IPS-18c (cell line): ENCODE results near the gene PARD3B.

ENCODE experiments used
- H3K4me3 ChIP-seq: 2 replicates; pipeline ENCODE4 v1.7.0; 2013; ENCODE audit warnings: low read depth, mild to moderate bottlenecking, low read length, moderate library complexity; ENCODE audit not compliant: insufficient read depth
- H3K9me3 ChIP-seq: one replicate; pipeline ENCODE4 v1.6.1; 2013; ENCODE audit warnings: mild to moderate bottlenecking, low read length, moderate library complexity; ENCODE audit not compliant: control insufficient read depth, insufficient read depth

The PARD3B gene

DNA sequence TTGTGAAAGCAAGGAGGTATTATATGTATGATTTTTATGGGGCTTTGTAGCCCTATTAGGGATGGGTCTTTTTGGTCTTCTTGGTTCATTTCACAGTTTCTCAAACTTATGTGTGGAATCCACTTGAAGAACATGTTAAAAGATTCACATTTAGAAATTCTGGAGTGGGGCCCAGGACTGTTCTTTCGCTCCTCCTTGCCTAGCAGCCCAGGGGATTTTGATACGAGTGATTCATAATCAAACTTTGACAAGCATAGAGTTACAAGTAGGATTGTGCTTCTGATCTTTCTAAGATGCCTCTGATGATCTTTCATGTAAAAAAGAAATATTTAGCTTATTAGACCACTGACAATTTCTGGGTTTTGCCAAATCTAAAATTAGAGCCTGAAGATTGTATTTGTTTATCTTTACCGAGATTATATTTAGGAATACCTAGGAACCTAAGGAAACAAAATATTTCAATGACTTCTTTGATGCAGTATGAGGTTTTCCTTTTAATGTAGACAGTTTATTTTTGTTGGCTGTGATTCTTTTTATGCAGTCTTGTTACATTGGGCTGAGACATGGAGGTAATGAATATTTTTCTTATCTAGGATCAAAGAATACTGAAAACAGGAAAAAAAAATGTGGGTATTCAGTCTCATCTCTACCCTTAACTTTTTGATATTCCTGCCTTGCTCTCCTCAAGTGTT lies 324.0 kb downstream of the PARD3B start:
- Histone ChIP-seq H3K4me3 (no peak overlapping the region), H3K9me3 (no peaks in the 10 kb centered on the region)

DNA sequence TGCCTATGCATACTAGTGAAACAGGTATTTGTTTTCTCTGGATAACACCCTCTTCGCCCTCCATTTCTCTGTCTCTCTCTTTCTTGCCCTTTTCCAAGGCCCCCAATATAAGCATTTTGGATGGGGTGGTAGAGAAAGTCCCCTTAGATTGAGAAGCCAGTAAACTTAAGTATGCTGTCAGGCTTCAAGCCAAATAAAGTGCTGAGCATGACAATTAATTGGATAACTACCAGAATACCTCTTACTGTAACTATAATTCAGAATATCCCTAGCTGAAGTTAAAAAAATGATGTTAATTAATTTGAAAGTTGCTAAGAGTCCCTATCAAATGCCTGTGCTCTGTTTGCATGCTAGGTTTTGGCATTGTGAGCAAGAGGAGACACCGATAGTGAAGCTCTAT lies 324.8 kb downstream of the PARD3B start:
- Histone ChIP-seq H3K9me3 (no peaks in the 10 kb centered on the region), H3K4me3 (no peak overlapping the region)

- H3K9me3 ChIP-seq, result no peaks in the 10 kb centered on the region
- no peak overlapping the region for H3K4me3 ChIP-seq
Observed at GRCh38 chr2:204871231-204871953, 326.1 kb downstream of the PARD3B start.

DNA sequence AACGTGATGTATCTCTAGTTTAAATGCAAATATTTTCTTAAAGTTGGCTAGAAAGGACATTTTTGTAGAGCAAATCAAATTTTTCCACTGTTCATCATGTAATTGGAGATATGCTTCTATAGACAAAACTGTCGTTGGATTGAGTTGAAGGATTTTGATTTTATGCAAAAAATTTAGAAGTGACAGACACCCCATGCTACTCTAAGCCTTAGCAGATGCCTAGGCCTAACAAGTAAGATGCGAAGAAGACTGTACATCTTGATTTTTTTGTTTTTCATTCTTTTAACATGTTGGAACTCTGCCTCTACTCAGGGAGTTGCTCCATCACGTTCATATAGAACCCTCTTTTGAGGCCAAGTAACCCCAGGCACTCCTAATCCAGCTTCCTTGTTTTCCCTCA lies 331.0 kb downstream of the PARD3B start:
- no peaks in the 10 kb centered on the region for H3K9me3 ChIP-seq
- no peak overlapping the region for H3K4me3 ChIP-seq

DNA sequence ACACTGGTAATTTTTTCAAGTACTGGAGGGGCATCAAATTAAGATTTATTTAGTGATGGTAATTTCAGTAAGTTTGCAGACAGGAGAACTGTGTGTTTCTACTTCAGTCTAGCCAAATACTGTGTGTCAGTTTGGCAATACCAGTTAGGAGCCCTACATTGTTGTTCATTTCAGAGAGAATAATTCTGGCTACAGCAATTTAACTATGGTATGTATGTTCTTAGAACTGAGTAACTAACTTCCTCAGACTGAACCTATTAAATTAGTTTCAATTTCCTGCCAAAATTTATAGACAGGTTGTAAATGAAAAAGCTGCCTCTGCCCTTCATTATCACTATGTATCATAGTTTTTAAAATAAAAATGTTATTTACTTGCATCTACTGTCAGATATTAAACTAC lies 332.4 kb downstream of the PARD3B start:
- Histone ChIP-seq H3K4me3 (no peak overlapping the region), H3K9me3 (no peaks in the 10 kb centered on the region)

DNA sequence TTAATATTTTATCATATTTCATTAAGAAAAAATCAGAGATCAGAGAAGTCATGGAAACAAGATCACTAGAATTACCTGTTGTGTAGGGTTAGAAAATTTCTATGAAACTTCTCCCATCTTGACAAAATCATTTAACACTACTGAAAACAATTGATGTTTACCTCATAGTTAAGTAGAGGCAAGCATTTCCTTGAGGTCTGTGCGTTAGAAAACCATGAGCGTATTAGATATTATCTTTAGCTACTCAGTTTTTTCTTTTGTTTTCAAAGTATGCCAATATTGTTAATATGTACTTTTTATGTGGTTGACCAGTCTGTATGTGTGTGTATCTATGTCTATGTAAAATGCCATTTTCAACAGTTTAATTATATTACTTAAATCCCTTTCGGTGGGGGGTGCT lies 335.7 kb downstream of the PARD3B start:
- H3K4me3 ChIP-seq, result no peak overlapping the region
- no peaks in the 10 kb centered on the region for H3K9me3 ChIP-seq

- no peaks in the 10 kb centered on the region for H3K9me3 ChIP-seq
- H3K4me3 ChIP-seq, result no peak overlapping the region
Observed at GRCh38 chr2:204881655-204882054, 336.4 kb downstream of the PARD3B start.

DNA sequence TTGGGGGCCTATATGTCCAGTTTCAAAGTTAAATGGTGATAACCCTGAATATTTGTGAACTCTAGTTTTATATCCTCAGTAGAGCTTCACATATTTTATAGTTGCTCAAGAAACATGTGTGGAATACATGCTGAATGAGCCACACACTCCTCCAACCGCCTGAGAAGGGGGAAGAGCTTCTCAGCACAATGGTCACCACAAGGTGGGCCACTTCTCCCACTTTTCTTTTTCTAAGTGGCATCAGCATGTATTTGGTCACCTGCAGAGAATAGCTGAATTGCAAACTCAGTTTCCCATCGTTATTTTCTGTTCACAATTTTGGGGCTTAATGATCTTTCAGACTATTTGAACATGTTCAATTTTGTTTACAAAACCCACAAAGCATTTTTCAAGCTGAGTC lies 340.5 kb downstream of the PARD3B start:
- Histone ChIP-seq H3K4me3 (no peak overlapping the region), H3K9me3 (no peaks in the 10 kb centered on the region)

- H3K4me3 ChIP-seq, result no peak overlapping the region
- no peaks in the 10 kb centered on the region for H3K9me3 ChIP-seq
Observed at GRCh38 chr2:204886713-204887112, 341.4 kb downstream of the PARD3B start.

- no peak overlapping the region for H3K4me3 ChIP-seq
Observed at GRCh38 chr2:204888222-204888621, 342.9 kb downstream of the PARD3B start.

GRCh38 chr2:204890680-204891079 lies 345.4 kb downstream of the PARD3B start:
- H3K4me3 ChIP-seq, result no peak overlapping the region
- H3K9me3 ChIP-seq, result no peaks in the 10 kb centered on the region

More at GRCh38 chr2:204888222-204888621, 342.9 kb downstream of the PARD3B start:
- H3K9me3 ChIP-seq, result no peaks in the 10 kb centered on the region

DNA sequence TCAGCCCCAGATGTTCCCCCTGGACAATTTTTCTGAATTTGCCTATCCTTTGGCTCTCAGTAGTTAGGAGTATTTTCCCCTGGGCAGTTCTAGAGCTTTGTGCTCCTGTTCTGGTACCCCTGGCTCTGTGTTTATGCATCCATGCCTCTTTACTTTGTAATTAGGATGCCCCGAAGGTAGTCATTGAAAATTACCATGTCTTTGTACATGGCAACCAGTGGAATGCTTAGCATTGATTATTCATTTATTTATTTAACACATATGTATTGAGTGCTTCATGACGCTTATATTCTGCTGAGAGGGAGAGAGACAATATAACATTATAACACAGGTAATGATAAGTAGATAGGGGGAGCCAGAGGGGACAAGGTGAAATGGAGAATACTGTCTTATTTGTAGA lies 346.5 kb downstream of the PARD3B start:
- H3K4me3 ChIP-seq, result no peak overlapping the region

DNA sequence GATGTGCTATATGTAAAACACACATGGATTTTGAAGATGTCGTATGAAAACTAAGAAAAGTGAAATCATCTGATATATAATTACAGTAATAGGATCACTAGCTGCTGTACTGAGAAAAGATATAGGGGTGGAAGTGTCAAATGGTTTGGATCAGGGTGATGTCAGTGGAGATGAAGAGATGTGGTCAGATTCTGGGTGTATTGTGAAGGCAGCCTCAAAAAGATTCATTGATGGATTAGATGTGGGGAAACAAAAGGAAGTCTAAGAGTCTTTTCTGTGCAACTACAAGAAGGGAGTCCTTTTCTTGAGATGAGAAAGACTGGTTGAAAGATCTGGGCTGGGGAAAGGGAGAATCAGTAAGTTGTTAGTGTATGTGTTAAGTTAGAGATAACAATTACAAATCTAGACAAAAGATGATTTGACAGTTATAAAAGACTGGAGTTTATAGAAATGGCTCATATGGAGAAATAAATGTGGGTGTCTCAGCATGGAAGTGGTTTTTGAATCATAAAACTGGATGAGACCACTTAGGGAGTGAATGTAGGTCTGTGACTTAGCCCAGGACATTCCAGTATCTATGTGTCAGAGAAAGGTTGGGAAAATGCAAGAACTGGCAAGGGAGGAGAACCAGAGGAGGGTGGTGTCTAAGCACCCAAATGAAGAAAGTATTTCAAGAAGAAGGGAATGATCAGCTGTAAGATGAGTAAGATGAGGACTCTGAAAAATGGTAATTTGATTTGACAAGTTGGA lies 347.4 kb downstream of the PARD3B start:
- Histone ChIP-seq H3K9me3 (no peaks in the 10 kb centered on the region), H3K4me3 (no peak overlapping the region)

More for the DNA sequence above, 346.5 kb downstream of the PARD3B start:
- no peaks in the 10 kb centered on the region for H3K9me3 ChIP-seq

DNA sequence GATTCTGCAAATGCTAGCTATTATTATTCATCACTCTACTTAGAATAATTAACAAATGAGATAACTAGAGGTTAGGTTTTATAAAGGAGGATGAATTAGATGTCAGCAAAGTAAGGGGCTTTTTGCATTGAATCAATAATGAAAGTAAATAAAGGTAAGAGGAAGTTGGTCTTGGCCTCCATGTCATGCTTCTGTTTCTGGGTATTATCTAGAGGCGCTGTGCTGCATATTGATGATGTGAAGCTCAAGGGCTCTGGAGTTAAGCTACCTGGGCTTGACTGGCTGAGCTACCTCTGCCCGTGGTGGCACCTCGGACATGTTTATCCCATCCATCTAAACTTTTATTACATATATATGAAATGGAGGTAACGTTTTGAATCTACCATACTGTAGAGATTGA lies 350.9 kb downstream of the PARD3B start:
- no peak overlapping the region for H3K4me3 ChIP-seq
- no peaks in the 10 kb centered on the region for H3K9me3 ChIP-seq

GRCh38 chr2:204897561-204897960 lies 352.3 kb downstream of the PARD3B start:
- no peaks in the 10 kb centered on the region for H3K9me3 ChIP-seq

GRCh38 chr2:204898928-204899640 lies 353.8 kb downstream of the PARD3B start:
- no peak overlapping the region for H3K4me3 ChIP-seq
- no peaks in the 10 kb centered on the region for H3K9me3 ChIP-seq

More at GRCh38 chr2:204897561-204897960, 352.3 kb downstream of the PARD3B start:
- H3K4me3 ChIP-seq, result no peak overlapping the region

DNA sequence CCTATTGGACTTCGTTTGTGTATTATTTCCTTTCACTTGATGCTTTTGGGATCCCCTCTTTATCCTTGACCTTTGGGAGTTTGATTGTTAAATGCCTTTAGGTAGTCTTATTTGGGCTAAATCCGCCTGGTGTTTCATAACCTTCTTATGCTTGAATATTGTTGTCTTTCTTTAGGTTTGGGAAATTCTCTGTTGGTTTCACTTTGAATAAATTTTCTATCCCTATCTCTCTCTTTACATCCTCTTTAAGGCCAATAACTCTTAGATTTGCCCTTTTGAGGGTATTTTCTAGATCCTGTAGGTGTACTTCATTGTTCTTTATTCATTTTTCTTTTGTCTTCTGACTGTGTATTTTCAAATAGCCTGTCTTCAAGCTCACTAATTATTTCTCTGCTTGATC lies 354.7 kb downstream of the PARD3B start:
- no peaks in the 10 kb centered on the region for H3K9me3 ChIP-seq

More for the DNA sequence above, 354.7 kb downstream of the PARD3B start:
- no peak overlapping the region for H3K4me3 ChIP-seq
